SKM-1 treated with dmso at 0.1 percent for 144 hours (cell line): ENCODE results near the gene TMPRSS9.

Experiments used
- DNase-seq: peaks from one replicate; lab custom pipeline; 2025; ENCODE audit not compliant: unreplicated experiment; lab: John Stamatoyannopoulos, UW

Gene TMPRSS9

GRCh38 chr19:2358548-2359173 is 1.4 kb upstream of the TMPRSS9 start:
- no peak for DNase-seq

- no peak for DNase-seq
Measured at GRCh38 chr19:2360833-2361232, 768 bp downstream of the TMPRSS9 start.

- DNase-seq: no peak
Measured at GRCh38 chr19:2361246-2362045, 1.4 kb downstream of the TMPRSS9 start.

- no peak for DNase-seq
Measured at GRCh38 chr19:2362046-2362969, 2.2 kb downstream of the TMPRSS9 start.

- no peak for DNase-seq
Measured at GRCh38 chr19:2362970-2363300, 2.9 kb downstream of the TMPRSS9 start.

GRCh38 chr19:2363419-2363818 is 3.4 kb downstream of the TMPRSS9 start:
- no peak for DNase-seq

GRCh38 chr19:2365201-2365970 is 5.3 kb downstream of the TMPRSS9 start:
- DNase-seq: no peak

GRCh38 chr19:2371656-2372055 is 11.6 kb downstream of the TMPRSS9 start:
- no peak for DNase-seq

GRCh38 chr19:2372076-2372612 is 12.1 kb downstream of the TMPRSS9 start:
- no peak for DNase-seq

GRCh38 chr19:2374808-2375207 is 14.7 kb downstream of the TMPRSS9 start:
- no peak for DNase-seq

- no peak for DNase-seq
Measured at GRCh38 chr19:2375353-2376121, 15.5 kb downstream of the TMPRSS9 start.

- no peak for DNase-seq
Measured at GRCh38 chr19:2376784-2377519, 16.9 kb downstream of the TMPRSS9 start.

- DNase-seq: no peak
Measured at GRCh38 chr19:2380567-2380966, 20.5 kb downstream of the TMPRSS9 start.

- no peak for DNase-seq
Measured at GRCh38 chr19:2381148-2381820, 21.2 kb downstream of the TMPRSS9 start.

- DNase-seq: no peak
Measured at GRCh38 chr19:2382530-2383222, 22.6 kb downstream of the TMPRSS9 start.

GRCh38 chr19:2385053-2385721 is 25.1 kb downstream of the TMPRSS9 start:
- no peak for DNase-seq
